Hepatocyte (in vitro differentiated cells): ENCODE measurements around the gene DGKD.

Experiments
- EZH2 ChIP-seq: fragments of 200-600 bp; sonication (generic); IDR thresholded peaks from 2 replicates; pipeline ENCODE4 v1.6.1; 2016; ENCODE audit warnings: antibody characterized with exemption, mild to moderate bottlenecking, borderline replicate concordance
- TF ChIP-seq, protein P1 (sequence below): fragments of 200-600 bp; sonication (generic); IDR thresholded peaks from 2 replicates; pipeline ENCODE4 v1.5.1; 2016; ENCODE audit warnings: antibody characterized with exemption, mild to moderate bottlenecking; ENCODE audit not compliant: poor library complexity

GRCh38 chr2:233455006-233455405 is 100.7 kb downstream of the DGKD start:
- no peak for TF ChIP-seq EZH2
- TF ChIP-seq, protein P1, sequence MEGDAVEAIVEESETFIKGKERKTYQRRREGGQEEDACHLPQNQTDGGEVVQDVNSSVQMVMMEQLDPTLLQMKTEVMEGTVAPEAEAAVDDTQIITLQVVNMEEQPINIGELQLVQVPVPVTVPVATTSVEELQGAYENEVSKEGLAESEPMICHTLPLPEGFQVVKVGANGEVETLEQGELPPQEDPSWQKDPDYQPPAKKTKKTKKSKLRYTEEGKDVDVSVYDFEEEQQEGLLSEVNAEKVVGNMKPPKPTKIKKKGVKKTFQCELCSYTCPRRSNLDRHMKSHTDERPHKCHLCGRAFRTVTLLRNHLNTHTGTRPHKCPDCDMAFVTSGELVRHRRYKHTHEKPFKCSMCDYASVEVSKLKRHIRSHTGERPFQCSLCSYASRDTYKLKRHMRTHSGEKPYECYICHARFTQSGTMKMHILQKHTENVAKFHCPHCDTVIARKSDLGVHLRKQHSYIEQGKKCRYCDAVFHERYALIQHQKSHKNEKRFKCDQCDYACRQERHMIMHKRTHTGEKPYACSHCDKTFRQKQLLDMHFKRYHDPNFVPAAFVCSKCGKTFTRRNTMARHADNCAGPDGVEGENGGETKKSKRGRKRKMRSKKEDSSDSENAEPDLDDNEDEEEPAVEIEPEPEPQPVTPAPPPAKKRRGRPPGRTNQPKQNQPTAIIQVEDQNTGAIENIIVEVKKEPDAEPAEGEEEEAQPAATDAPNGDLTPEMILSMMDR = no peak
